ENCODE data around the gene MYO7A.
"Not testable (repeated sequence)": the region's sequence is repeated elsewhere in the genome, so short reads cannot be mapped to it uniquely, and the experiment has no call there.

Gene MYO7A

DNA sequence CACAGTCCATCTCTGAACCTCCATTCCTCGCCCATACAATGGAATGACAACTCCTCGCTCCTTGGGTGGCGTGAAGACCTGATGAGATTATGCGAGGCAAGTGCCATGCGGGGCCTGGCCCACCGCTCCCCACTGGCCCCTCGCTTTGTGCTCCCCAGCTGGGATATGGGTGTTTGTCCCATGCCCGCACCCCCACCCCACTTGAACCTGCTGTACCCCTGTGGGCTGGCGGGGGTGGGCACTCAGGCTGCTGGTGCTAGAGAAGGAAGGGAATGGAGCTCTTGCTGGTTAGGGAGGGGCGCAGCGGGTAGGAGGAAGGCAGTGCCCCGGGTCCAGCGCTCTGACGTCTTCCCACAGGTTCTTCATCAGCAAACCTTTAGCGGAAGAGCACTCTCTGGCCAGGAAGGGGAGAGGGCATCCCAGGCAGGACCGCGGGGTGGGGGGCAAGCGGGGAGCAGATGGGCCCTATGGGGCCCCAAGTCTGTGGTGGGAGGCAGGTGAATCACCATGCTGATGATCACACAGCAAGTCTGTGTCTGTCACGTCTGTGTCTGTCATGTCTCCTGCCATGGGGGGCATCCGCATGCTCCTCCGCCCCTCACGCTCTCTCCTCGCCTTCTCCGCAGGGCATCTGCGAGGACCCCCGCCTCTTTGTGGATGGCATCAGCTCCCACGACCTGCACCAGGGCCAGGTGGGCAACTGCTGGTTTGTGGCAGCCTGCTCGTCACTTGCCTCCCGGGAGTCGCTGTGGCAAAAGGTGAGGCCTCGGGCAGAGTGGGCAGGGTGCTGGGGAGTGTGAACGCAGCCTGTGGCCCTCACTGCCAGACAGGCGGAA, 34.8 kb upstream of the MYO7A start:
- no peak for DNase-seq

- DNase-seq, result no peak
Measured at GRCh38 chr11:77093987-77094840, 33.8 kb upstream of the MYO7A start.

DNA sequence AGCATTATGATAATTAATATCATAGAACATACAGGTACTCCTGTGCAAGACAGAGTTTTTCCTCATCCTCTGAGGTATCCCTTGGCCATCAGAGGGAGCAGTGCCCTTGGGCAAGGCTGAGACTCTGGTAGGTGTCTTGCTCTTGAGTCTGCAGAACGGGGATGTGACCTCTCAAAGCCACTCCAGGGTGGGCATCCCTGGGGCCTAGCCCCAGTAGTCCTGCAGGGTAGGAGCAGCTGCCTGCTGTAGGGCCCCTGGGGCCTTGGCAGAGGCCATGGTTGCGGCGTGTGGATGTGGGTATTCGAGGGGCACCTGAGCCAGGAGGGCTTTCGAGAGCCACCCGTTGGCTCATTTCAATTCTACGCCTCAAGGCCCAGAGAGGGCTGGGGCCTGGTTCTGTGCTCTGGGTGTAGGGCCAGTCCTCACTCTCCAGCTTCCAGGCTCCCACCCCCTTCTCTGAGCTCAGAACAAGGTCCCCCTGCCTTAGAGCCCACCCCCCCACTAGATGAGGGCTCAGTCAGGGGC, 33.1 kb upstream of the MYO7A start:
- DNase-seq, result no peak

DNA sequence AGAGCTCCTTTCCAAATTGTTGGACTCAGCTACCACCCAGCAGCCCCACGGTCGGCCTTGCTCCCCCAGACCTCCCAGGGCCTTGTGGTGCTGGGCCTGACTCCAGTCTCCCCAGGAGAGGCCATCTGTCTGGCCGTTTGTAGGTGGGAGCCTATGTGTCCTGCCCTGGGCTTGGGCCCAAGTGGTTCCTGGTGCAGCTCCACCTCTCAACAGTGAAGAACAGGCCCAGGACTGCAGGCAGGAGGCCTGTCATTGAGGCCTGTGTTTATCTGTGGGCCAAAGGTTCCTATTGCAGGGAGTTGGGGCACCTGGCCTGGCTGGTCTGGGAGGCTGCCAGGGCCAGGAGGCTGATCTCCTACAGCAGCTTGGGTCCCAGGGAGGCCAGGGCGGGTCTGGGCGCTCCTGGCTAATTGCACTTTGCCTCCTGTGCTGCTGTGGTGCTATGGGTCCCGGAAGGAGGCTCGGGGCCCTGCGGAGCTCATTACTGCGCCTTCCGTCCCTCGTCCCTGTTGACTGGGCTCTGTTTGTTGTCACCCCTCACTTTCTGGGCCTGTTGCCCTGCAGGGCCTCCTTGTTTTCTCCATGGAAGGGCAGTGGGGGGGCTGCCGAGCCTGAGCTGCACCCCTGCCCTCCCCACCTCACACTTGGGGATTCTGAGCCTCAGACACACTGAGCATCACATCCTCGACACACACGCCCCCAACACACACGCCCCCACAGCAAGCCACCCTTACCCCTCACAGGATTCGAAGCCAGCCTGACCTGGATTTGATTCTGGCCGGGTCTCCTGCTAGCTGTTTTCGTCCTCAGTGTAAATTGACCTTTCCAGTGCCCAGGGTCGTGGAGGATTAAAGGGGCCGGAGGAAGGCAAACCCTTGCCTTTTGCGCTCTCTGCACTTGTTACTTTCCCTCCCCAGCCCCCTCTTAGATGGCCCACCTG, 32.2 kb upstream of the MYO7A start:
- DNase-seq, result no peak

DNA sequence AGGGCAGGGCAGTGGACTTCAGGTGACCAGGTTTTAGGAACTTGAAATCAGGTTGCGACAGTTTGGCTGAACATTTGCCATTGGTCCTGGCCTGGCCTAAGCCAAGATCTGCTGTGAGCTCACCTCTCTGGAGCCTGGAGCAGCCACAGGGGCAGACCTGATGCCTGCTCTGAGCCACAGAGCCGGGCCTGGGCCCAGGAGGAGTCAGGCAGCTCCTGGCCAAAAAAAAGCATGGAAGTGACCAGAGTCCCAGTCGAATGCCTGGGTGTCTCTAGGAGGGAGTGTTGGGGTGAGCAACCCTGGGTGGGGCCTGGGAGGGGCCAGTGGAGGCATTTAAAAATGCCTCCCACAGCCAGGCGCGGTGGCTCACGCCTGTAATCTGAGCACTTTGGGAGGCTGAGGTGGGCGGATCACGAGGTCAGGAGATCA, 31.4 kb upstream of the MYO7A start:
- no peak for DNase-seq

DNA sequence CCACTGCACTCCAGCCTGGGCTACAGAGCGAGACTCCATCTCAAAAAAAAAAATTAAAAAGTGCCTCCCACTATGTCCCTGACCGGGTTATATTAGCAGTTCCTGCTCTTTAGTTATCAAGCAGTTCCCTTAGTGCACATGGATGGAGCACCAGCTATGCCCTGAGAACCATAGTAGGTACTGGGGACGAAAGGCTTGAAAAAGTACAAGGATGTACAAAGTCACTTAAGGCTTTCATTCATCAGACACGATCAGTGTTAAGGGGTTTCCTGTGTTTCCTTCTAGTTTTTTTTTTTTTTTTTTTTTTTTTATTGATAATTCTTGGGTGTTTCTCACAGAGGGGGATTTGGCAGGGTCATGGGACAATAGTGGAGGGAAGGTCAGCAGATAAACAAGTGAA, 30.9 kb upstream of the MYO7A start:
- not testable (repeated sequence) for DNase-seq

- no peak for DNase-seq
Measured at GRCh38 chr11:77100166-77101042, 27.6 kb upstream of the MYO7A start.

DNA sequence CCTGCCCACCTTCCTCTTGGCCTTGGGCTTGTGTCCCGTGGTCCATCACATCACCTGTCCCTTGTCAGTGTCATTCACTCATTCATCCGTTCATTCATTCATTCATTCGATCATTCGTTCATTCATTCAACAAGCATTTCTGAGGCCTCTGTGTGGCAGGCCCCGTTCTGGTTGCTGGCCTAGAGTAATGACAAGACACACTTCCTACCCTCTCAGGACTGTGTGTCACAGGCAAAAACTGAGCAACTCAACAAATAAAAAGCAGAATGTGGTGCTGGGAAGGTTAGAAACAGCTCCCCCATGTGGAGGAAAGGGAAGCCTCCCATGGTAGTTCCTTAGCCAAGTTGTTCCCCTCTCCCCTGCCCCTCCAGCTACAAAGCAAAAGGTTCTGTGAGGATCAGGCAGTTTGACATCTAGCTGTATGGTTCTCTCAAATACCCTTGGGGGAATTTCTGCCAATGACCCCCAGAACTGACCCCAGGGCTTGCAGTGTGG, 27.0 kb upstream of the MYO7A start:
- DNase-seq, result peak; percentile 28

DNA sequence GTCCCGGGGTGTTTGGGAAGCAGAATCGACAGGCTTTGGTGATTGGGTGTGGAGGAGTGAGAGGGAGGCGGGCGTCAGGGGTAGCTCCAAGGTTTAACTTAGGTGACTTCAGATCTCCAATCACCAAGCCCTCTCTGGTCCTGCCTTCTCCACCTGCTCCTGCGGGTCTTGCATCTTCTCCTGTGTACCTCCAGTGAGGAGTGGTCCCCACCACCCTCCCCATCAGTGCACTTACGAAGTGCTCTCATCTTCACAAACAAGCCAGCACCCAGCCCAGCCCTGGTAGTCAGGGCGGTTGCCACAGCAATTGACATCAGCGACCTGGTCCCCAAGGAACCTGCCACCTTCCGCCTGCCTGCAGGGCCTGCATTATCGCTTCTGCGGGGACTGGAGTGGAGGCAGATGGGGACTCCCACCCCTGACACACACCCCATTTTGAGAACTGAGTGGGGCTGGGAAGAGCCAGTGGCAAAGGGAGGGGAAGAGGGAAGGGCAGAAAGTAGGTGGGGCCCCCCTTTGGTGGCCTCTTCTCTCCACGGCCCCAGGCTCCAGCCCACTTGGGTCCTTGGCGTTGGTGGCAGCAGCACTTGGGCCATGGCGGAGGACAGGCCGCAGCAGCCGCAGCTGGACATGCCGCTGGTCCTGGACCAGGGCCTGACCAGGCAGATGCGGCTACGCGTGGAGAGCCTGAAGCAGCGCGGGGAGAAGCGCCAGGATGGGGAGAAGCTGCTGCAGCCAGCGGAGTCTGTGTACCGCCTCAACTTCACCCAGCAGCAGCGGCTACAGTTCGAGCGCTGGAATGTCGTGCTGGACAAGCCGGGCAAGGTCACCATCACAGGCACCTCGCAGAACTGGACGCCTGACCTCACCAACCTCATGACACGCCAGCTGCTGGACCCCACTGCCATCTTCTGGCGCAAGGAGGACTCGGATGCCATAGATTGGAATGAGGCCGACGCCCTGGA, 25.5 kb upstream of the MYO7A start, which contains the start of gene OMP:
OMP (plus strand) TSS at position 595 of the 965 bp plus-strand sequence; CDS start at position 595, 0 bp downstream.
- no peak for DNase-seq

DNA sequence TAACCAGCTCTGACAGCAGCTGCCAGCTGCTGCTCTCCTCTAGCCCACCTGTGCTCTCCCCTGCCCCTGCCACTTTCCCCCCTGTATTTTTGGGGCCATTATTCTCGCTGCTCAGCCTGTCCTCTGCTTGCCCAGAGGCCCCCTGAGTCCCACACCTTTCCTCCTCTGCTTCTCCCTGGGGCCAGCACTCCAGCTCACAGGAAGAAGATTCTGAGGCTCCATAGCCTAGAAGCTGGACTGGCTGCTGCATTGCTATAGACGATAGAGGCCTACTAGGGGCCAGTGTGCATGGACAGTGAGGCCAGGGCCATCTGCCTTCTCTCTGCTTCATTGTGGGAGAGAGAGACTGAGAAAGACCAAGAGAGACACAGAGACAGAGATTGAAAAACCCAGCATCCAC, 24.7 kb upstream of the MYO7A start:
- no peak for DNase-seq

DNA sequence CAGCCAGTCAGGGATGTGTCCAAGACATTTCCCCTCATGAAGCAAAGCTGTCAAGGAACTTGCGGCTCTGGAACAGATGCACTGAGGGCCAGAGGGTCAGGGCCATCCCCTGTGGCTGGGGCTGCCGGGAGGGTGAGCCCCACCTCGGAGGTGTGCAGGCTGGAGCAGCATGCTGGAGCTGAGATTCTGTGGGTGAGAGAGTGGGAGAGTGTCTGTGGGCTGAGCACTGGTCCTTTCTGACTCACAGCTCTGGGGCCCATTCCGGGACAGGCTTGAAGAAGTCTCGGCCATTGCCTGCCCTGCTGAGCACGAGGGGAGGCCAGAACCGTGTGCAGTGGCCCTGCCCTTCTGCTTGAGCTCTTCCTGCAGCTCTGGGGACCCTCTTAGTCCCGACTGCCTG, 23.3 kb upstream of the MYO7A start:
- DNase-seq, result no peak

GRCh38 chr11:77106321-77106720, 21.7 kb upstream of the MYO7A start:
- DNase-seq, result no peak

GRCh38 chr11:77106759-77107158, 21.3 kb upstream of the MYO7A start:
- no peak for DNase-seq

GRCh38 chr11:77107950-77108349, 20.1 kb upstream of the MYO7A start:
- DNase-seq, result no peak

DNA sequence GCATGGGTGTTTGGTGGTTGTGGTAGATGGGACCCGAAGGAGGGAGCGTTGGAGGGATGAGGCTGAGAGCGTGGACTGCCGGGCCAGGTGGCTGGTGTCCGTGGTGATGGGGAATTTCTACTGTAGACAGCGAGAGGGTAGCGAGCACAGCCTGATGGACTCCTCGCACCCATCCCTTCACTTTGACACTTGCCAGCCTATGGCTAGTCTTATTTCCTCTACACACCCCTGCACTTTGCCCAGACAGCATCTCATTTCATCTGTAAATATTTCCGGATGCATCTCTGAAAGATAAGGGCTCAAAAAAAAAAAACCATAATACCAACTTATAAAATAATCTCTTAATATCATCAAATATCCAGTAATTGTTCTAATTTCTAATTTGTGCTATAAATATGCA, 19.6 kb upstream of the MYO7A start:
- DNase-seq, result no peak

- DNase-seq, result no peak
Measured at GRCh38 chr11:77109236-77110019, 18.6 kb upstream of the MYO7A start.

DNA sequence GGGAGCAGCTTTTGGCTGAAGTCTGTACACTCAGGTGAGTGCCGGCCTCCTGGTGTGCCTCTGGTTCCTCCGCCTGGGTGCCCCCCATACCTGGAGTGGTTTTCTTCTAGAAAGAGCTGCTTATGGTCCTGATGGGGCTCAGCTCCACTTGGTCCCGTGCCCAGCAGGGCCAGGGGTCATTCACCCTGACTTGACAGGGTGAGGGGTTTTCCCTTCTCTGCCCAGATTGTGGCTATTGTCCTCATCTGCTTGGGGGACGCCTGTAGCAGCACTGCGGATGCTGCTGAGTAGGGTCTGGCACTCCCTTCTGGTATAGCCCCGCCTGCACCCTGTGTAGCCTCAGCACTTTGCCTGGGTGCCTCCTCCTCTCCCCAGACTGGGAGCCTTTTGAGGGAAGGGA, 17.2 kb upstream of the MYO7A start:
- no peak for DNase-seq

DNA sequence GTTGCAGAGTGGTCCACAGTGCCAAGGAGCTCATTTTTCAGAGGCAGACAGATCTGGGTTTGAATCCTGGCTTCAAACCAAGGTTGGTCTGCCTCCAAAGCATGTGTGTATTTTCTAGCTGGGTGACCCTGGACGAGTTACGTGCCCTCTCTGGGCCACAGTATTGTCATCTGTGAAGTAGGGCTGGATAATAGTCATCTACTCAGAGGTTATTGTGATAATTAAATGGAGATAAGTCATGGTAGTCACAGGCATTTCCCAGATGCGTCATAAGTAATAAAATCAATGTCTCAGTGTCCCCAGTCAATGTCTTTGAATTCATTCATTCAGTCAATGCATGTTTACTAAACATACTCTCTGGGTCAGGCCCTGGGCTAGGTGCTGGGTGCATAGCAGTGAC, 16.8 kb upstream of the MYO7A start:
- DNase-seq, result no peak

DNA sequence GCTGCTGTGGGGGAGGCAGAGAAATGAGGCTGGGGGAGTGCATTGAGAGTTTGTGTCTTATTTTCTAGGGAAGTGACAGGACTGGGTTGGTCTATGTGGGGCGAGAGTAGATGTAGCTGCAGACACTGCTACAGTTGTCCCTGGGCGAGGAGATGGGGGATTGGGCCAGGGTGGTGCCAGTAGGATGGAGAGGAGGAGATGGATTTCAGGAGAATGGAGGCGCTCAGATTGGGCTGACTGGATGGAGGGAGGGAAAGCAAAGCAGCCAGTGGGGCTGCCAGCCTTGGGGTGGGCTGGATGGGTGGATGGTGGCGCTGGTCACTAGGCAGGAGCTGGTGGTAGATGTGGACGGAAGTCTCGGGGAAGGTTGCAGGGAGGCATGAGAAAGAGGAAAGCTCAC, 16.1 kb upstream of the MYO7A start:
- DNase-seq, result no peak
